IMR-90 (cell line): ENCODE data around the gene HDAC7. TPM values are rescaled to one million over a fixed set of nuclear protein-coding genes. Genes with fewer than 3 reads are reported as not detected.

ENCODE experiments used
- ATAC-seq: fragments of 200-7000 bp; cut with Tn5 transposase; 2 replicates; pipeline ENCODE4 v1.9.1; 2020; ENCODE audit warnings: low read depth, mild to moderate bottlenecking, moderate library complexity
- BruUV-seq: library from RNA; stranded (reverse); fragments of 400-500 nt; replicated peaks from 2 replicates; lab custom pipeline; 2021; lab: Mats Ljungman, UMichigan
- CTCF ChIA-PET: fragments of 300-600 bp; formaldehyde crosslinking; extraction: SDS; loops from one replicate; lab custom pipeline; 2021; ENCODE audit warnings: antibody characterized with exemption; lab: Yijun Ruan, JAX
- POLR2A ChIA-PET: fragments of 300-600 bp; sonication (Branson Sonifier 250); formaldehyde crosslinking; loops from one replicate; lab custom pipeline; 2022; ENCODE audit warnings: antibody characterized with exemption; ENCODE audit not compliant: unreplicated experiment; lab: Charles Lee
- DNase-seq: peaks from one replicate; pipeline ENCODE4 v3.0.0; 2013
- H2AFZ ChIP-seq: replicated peaks from 2 replicates; pipeline ENCODE3; 2013; ENCODE audit warnings: low read length, mild to moderate bottlenecking; ENCODE audit not compliant: poor library complexity
- H2AK5ac ChIP-seq: 2 replicates; pipeline ENCODE4 v1.6.1; 2013; ENCODE audit warnings: low read depth, low read length, inconsistent platforms
- H2AK9ac ChIP-seq: replicated peaks from 2 replicates; pipeline ENCODE3; 2013; ENCODE audit warnings: mild to moderate bottlenecking, low read depth, low read length, moderate library complexity; ENCODE audit not compliant: poor library complexity
- H2BK120ac ChIP-seq: 2 replicates; pipeline ENCODE4 v1.6.1; 2013; ENCODE audit warnings: low read depth, low read length, inconsistent platforms
- H2BK15ac ChIP-seq: 3 replicates; pipeline ENCODE4 v1.6.1; 2013; ENCODE audit warnings: low read depth, low read length, inconsistent platforms
- H2BK20ac ChIP-seq: 2 replicates; pipeline ENCODE4 v1.6.1; 2013; ENCODE audit warnings: low read depth, mild to moderate bottlenecking, inconsistent platforms, low read length, moderate library complexity
- H2BK5ac ChIP-seq: 2 replicates; pipeline ENCODE4 v1.6.1; 2013; ENCODE audit warnings: mild to moderate bottlenecking, low read depth, low read length, inconsistent platforms; ENCODE audit not compliant: poor library complexity, severe bottlenecking
- H3K14ac ChIP-seq: replicated peaks from 2 replicates; pipeline ENCODE4 v1.6.1; 2013; ENCODE audit warnings: low read depth, low read length, inconsistent platforms
- H3K18ac ChIP-seq: 2 replicates; pipeline ENCODE4 v1.6.1; 2013; ENCODE audit warnings: low read depth, low read length, control low read depth
- H3K23ac ChIP-seq: 2 replicates; pipeline ENCODE4 v1.6.1; 2013; ENCODE audit warnings: low read depth, low read length, inconsistent platforms
- H3K27ac ChIP-seq: 2 replicates; pipeline ENCODE4 v1.5.1; 2013; ENCODE audit warnings: mild to moderate bottlenecking, control low read depth, low read length; ENCODE audit not compliant: insufficient read depth
- H3K27me3 ChIP-seq: 2 replicates; pipeline ENCODE4 v1.6.1; 2013; ENCODE audit warnings: low read length; ENCODE audit not compliant: control insufficient read depth, insufficient read depth
- H3K36me3 ChIP-seq: 2 replicates; pipeline ENCODE4 v1.6.1; 2013; ENCODE audit warnings: low read length, mixed read lengths; ENCODE audit not compliant: control insufficient read depth, insufficient read depth
- H3K4ac ChIP-seq: 2 replicates; pipeline ENCODE4 v1.6.1; 2013; ENCODE audit warnings: low read depth, low read length, inconsistent platforms
- H3K4me1 ChIP-seq: 2 replicates; pipeline ENCODE4 v1.6.1; 2013; ENCODE audit warnings: low read length, mixed read lengths; ENCODE audit not compliant: control insufficient read depth, insufficient read depth
- H3K4me2 ChIP-seq: 2 replicates; pipeline ENCODE4 v1.6.1; 2013; ENCODE audit warnings: low read depth, mild to moderate bottlenecking, control low read depth, low read length, moderate library complexity
- H3K4me3 ChIP-seq: 2 replicates; pipeline ENCODE4 v1.5.1; 2013; ENCODE audit warnings: low read depth, mild to moderate bottlenecking, control low read depth, low read length, moderate library complexity; ENCODE audit not compliant: insufficient read depth
- H3K56ac ChIP-seq: 2 replicates; pipeline ENCODE4 v1.6.1; 2013; ENCODE audit warnings: low read length, inconsistent platforms; ENCODE audit not compliant: insufficient read depth; ENCODE audit errors: extremely low read depth
- H3K79me1 ChIP-seq, 2 experiments: 2 replicates each; pipeline ENCODE4 v1.6.1; 2013; ENCODE audit warnings: low read length in 2 of 2, inconsistent platforms in 1 of 2, low read depth in 1 of 2
- H3K9ac ChIP-seq: 2 replicates; pipeline ENCODE4 v1.6.1; 2013; ENCODE audit warnings: low read depth, low read length, control low read depth
- H3K9me1 ChIP-seq: 2 replicates; pipeline ENCODE4 v1.6.1; 2013; ENCODE audit warnings: low read length, inconsistent platforms; ENCODE audit not compliant: insufficient read depth
- H3K9me3 ChIP-seq: 2 replicates; pipeline ENCODE4 v1.6.1; 2013; ENCODE audit warnings: low read length; ENCODE audit not compliant: control insufficient read depth, insufficient read depth
- H4K20me1 ChIP-seq: 2 replicates; pipeline ENCODE4 v1.6.1; 2013; ENCODE audit warnings: low read length, inconsistent platforms; ENCODE audit not compliant: insufficient read depth
- H4K5ac ChIP-seq: 2 replicates; pipeline ENCODE4 v1.6.1; 2013; ENCODE audit warnings: mild to moderate bottlenecking, low read depth, low read length, control low read depth
- H4K8ac ChIP-seq, 2 experiments: 2 replicates each; pipeline ENCODE4 v1.6.1; 2013; ENCODE audit warnings: low read depth in 2 of 2, low read length in 2 of 2, control low read depth in 1 of 2, inconsistent platforms in 1 of 2
- H4K91ac ChIP-seq: 2 replicates; pipeline ENCODE4 v1.6.1; 2013; ENCODE audit warnings: low read depth, low read length, inconsistent platforms; ENCODE audit not compliant: insufficient read depth
- BHLHE40 ChIP-seq: fragments of 150-350 bp; IDR thresholded peaks from 2 replicates; pipeline ENCODE4 v1.6.1; 2016; ENCODE audit warnings: mild to moderate bottlenecking, low read depth, low read length
- CHD1 ChIP-seq: IDR thresholded peaks from 2 replicates; pipeline ENCODE4 v1.6.1; 2012; ENCODE audit warnings: low read depth, low read length, improper control_type of control experiment
- MAFK ChIP-seq: IDR thresholded peaks from 2 replicates; pipeline ENCODE4 v1.6.1; 2012; ENCODE audit warnings: low read depth, low read length, improper control_type of control experiment
- MAZ ChIP-seq: IDR thresholded peaks from 2 replicates; pipeline ENCODE4 v1.6.1; 2012; ENCODE audit warnings: low read depth, mild to moderate bottlenecking, low read length, improper control_type of control experiment, moderate library complexity, borderline replicate concordance
- MXI1 ChIP-seq: IDR thresholded peaks from 2 replicates; pipeline ENCODE4 v1.6.1; 2012; ENCODE audit warnings: low read depth, mild to moderate bottlenecking, low read length, moderate library complexity, borderline replicate concordance
- POLR2A ChIP-seq: IDR thresholded peaks from 2 replicates; pipeline ENCODE4 v1.6.1; 2012; ENCODE audit warnings: mild to moderate bottlenecking, low read depth, low read length
- RAD21 ChIP-seq: IDR thresholded peaks from 2 replicates; pipeline ENCODE4 v1.6.1; 2012; ENCODE audit warnings: low read length, improper control_type of control experiment
- RCOR1 ChIP-seq: IDR thresholded peaks from 2 replicates; pipeline ENCODE4 v1.6.1; 2012; ENCODE audit warnings: mild to moderate bottlenecking, low read length, improper control_type of control experiment; ENCODE audit not compliant: insufficient replicate concordance
- RFX5 ChIP-seq: IDR thresholded peaks from 2 replicates; pipeline ENCODE4 v1.8.0; 2012; ENCODE audit warnings: low read depth, mild to moderate bottlenecking, low read length, moderate library complexity
- SMC3 ChIP-seq: fragments of 150-350 bp; IDR thresholded peaks from 2 replicates; pipeline ENCODE4 v1.6.1; 2016; ENCODE audit warnings: low read depth, mild to moderate bottlenecking, antibody characterized with exemption, low read length, moderate library complexity
- WGBS, 2 experiments: methylation state at CpG; one replicate each; pipeline versions ENCODE4 v1.1.5 to v1.1.7; 2013; ENCODE audit warnings: missing lambda C conversion rate in 2 of 2; ENCODE audit not compliant: insufficient read length in 1 of 2; ENCODE audit errors: extremely low coverage in 2 of 2; 5-methylcytosine and 5-hydroxymethylcytosine counted together
- dilution Hi-C: fragments of 300-500 bp; cut with HindIII; formaldehyde crosslinking; loops from one replicate; pipeline ENCODE4 v1.14.3; 2018; ENCODE audit warnings: low sequenced_read_pairs; ENCODE audit not compliant: unreplicated experiment
- in situ Hi-C: fragments of 300-500 bp; cut with MboI; formaldehyde crosslinking; loops from 3 replicates; pipeline ENCODE4 v1.14.3; 2019; ENCODE audit warnings: low sequenced_read_pairs, inconsistent platforms, mixed read lengths
- intact Hi-C: fragments of 100-400 bp; cut with micrococcal nuclease; formaldehyde crosslinking; loops from 2 replicates; pipeline ENCODE4 v1.10.0; 2022
- polyA plus RNA-seq, 3 experiments: library from polyadenylated mRNA; depleted of rRNA; stranded (reverse); fragments of >200 nt; gene quantifications; 2 replicates each; pipeline ENCODE4 v1.2.3, GENCODE V29; 2012; ENCODE audit warnings: low replicate concordance in 1 of 3
- total RNA-seq: library from RNA; depleted of rRNA; stranded (reverse); fragments of >200 nt; gene quantifications from 2 replicates; pipeline ENCODE4 v1.2.3, GENCODE V29; 2012
- TF ChIP-seq, protein P1 (sequence below): fragments of 150-350 bp; IDR thresholded peaks from 2 replicates; pipeline ENCODE4 v1.6.1; 2017; ENCODE audit warnings: mild to moderate bottlenecking, antibody characterized with exemption, low read length, low read depth
- TF ChIP-seq, protein P2 (sequence below): fragments of 150-350 bp; IDR thresholded peaks from 2 replicates; pipeline ENCODE4 v1.6.1; 2016; ENCODE audit warnings: low read depth, mild to moderate bottlenecking, low read length, moderate library complexity, borderline replicate concordance
- TF ChIP-seq, protein P3 (sequence below): conservative IDR thresholded peaks from 2 replicates; pipeline ENCODE4 v1.5.1; 2012; ENCODE audit warnings: mild to moderate bottlenecking, low read depth, low read length, improper control_type of control experiment

Gene HDAC7
- total and polyA plus RNA-seq, 2 of the 4 experiments (the other 2 are of a cell fraction), result 10.4 to 64.7 TPM

DNA sequence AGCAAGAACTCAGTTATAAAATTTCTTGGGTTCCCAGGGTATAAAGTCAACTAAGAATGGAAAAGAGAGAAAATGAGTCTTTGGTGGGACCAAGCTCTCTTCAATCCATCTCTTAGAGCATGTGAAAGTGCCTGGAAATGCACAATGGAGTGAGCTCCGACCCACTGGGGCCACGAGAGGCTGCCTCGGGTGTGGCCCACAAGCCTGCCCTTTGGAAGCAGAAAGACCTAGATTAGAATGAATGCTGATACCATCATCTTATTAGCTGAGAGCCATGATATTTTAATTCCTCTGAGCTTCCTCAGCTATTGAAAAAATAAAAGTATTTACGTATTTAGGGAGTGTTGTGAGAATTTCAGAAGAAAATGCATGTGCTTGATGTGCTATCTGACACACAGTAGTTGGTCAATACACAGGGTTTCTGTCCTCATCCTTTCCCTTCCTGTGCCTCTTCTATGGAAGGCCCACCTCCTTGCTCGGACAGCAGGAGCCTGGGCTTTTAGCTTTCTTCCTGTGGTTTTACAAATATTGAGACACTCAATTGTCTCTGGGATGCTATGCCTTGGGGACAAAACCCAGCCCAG, 42.6 kb upstream of the HDAC7 start:
- H3K14ac ChIP-seq, result no peak overlapping the region
- H2AK5ac ChIP-seq, result no peak overlapping the region
- H2BK5ac ChIP-seq, result no peak overlapping the region
- no peak for ATAC-seq
- no peak overlapping the region for H3K4me3 ChIP-seq
- intact Hi-C loops (no loop called here), dilution Hi-C loops (no loop called here), in situ Hi-C loops (no loop called here)
- no peak overlapping the region for H2AFZ ChIP-seq
- peaks cover under 1% of the 10 kb centered on the region for H3K4me1 ChIP-seq
- no CpG with 5 or more reads among the region's 5 CpGs for WGBS, 2 experiments
- no peaks in the 10 kb centered on the region for H3K27me3 ChIP-seq
- no peak overlapping the region for H2AK9ac ChIP-seq
- H3K9me3 ChIP-seq, result no peaks in the 10 kb centered on the region
- H3K4ac ChIP-seq, result no peak overlapping the region
- H3K18ac ChIP-seq, result no peak overlapping the region
- peaks cover 2% of the 10 kb centered on the region; the same call in 1 of the 2 replicates for H3K36me3 ChIP-seq
- no peak overlapping the region for H3K4me2 ChIP-seq
- TF ChIP-seq RFX5 (no peak), RCOR1 (no peak), RAD21 (no peak), MAFK (no peak), POLR2A (no peak), MAZ (no peak), CHD1 (no peak), MXI1 (no peak), BHLHE40 (no peak), SMC3 (no peak)
- TF ChIP-seq, protein P1, sequence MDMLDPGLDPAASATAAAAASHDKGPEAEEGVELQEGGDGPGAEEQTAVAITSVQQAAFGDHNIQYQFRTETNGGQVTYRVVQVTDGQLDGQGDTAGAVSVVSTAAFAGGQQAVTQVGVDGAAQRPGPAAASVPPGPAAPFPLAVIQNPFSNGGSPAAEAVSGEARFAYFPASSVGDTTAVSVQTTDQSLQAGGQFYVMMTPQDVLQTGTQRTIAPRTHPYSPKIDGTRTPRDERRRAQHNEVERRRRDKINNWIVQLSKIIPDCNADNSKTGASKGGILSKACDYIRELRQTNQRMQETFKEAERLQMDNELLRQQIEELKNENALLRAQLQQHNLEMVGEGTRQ, result no peak
- TF ChIP-seq, protein P2, sequence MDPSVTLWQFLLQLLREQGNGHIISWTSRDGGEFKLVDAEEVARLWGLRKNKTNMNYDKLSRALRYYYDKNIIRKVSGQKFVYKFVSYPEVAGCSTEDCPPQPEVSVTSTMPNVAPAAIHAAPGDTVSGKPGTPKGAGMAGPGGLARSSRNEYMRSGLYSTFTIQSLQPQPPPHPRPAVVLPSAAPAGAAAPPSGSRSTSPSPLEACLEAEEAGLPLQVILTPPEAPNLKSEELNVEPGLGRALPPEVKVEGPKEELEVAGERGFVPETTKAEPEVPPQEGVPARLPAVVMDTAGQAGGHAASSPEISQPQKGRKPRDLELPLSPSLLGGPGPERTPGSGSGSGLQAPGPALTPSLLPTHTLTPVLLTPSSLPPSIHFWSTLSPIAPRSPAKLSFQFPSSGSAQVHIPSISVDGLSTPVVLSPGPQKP, result no peak
- TF ChIP-seq, protein P3, sequence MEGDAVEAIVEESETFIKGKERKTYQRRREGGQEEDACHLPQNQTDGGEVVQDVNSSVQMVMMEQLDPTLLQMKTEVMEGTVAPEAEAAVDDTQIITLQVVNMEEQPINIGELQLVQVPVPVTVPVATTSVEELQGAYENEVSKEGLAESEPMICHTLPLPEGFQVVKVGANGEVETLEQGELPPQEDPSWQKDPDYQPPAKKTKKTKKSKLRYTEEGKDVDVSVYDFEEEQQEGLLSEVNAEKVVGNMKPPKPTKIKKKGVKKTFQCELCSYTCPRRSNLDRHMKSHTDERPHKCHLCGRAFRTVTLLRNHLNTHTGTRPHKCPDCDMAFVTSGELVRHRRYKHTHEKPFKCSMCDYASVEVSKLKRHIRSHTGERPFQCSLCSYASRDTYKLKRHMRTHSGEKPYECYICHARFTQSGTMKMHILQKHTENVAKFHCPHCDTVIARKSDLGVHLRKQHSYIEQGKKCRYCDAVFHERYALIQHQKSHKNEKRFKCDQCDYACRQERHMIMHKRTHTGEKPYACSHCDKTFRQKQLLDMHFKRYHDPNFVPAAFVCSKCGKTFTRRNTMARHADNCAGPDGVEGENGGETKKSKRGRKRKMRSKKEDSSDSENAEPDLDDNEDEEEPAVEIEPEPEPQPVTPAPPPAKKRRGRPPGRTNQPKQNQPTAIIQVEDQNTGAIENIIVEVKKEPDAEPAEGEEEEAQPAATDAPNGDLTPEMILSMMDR, result no peak
- H2BK20ac ChIP-seq, result no peak overlapping the region
- H4K8ac ChIP-seq, result no peak overlapping the region
- peaks cover under 1% of the 10 kb centered on the region for H3K9me1 ChIP-seq
- no TSS peak for BruUV-seq
- no peak overlapping the region for H3K56ac ChIP-seq
- CTCF ChIA-PET, result interaction anchor here (0.6 to 1.3 kb wide), 2 partner anchors 87 to 99 kb away, joined by 5 read pairs; no protein-coding TSS in a partner anchor
- H4K5ac ChIP-seq, result no peak overlapping the region
- H3K79me1 ChIP-seq, result peaks cover 0 to 3% of the 10 kb centered on the region in 2 experiments; a peak in 2 of 4 replicates
- no peak overlapping the region for H3K27ac ChIP-seq
- POLR2A ChIA-PET, result no interaction called here
- no peak overlapping the region for H3K23ac ChIP-seq
- H3K9ac ChIP-seq, result no peak overlapping the region
- H2BK15ac ChIP-seq, result no peak overlapping the region
- no peak overlapping the region for H2BK120ac ChIP-seq
- no peak for DNase-seq
- H4K20me1 ChIP-seq, result no peaks in the 10 kb centered on the region
- H4K91ac ChIP-seq, result no peak overlapping the region
